ENCODE measurements around the gene CABP2.

The CABP2 gene

GRCh38 chr11:67504005-67504949, 19.0 kb downstream of the CABP2 start (continued):
- TF ChIP-seq MYNN (tag by site-specific recombination; IDR thresholded peaks at IDR 0.05; ENCODE audit: borderline replicate concordance) (no peak), ZBTB7A (tag by site-specific recombination; IDR thresholded peaks at IDR 0.05; ENCODE audit: low read depth) (no peak), ZNF23 (tag by site-specific recombination; IDR thresholded peaks at IDR 0.05; ENCODE audit: borderline replicate concordance) (no peak), ZIC2 (tag by site-specific recombination; IDR thresholded peaks at IDR 0.05) (peak; percentile 85; the same call in 1 of the 2 replicates), GLIS1 (tag by site-specific recombination; IDR thresholded peaks at IDR 0.05) (peak; percentile 57), ZNF335 (tag by site-specific recombination; conservative IDR thresholded peaks at IDR 0.05) (no peak), ZBTB10 (tag by site-specific recombination; IDR thresholded peaks at IDR 0.05) (no peak; the same call in 1 of the 2 replicates), ZNF555 (tag by site-specific recombination; conservative IDR thresholded peaks at IDR 0.05) (no peak), ZNF391 (tag by site-specific recombination; IDR thresholded peaks at IDR 0.05; ENCODE audit: borderline replicate concordance, low read depth) (no peak), ZBTB8A (tag by site-specific recombination; IDR thresholded peaks at IDR 0.05) (peak; percentile 89), ZNF2 (tag by site-specific recombination; IDR thresholded peaks at IDR 0.05) (peak; percentile 35; the same call in 1 of the 2 replicates), ZNF423 (tag by site-specific recombination; IDR thresholded peaks at IDR 0.05) (no peak), TSHZ1 (tag by site-specific recombination; IDR thresholded peaks at IDR 0.05; ENCODE audit: borderline replicate concordance) (no peak), ZNF843 (tag by site-specific recombination; IDR thresholded peaks at IDR 0.05) (no peak), ZBTB11 (tag by site-specific recombination; conservative IDR thresholded peaks at IDR 0.05; ENCODE audit: low read depth) (0 out of 2 replicates have a peak, but pooled peaks have one; percentile 25), KLF9 (tag by site-specific recombination; IDR thresholded peaks at IDR 0.05; ENCODE audit: low read depth) (peak; percentile 50; the same call in 1 of the 2 replicates), ZNF18 (tag by site-specific recombination; IDR thresholded peaks at IDR 0.05) (no peak), ZNF114 (tag by site-specific recombination; IDR thresholded peaks at IDR 0.05) (no peak), KLF10 (tag by site-specific recombination; IDR thresholded peaks at IDR 0.05) (peak; percentile 38; the same call in 1 of the 2 replicates), ZEB2 (tag by site-specific recombination; IDR thresholded peaks at IDR 0.05) (peak; percentile 61; the same call in 1 of the 2 replicates), ZNF837 (tag by site-specific recombination; IDR thresholded peaks at IDR 0.05) (no peak), ZNF830 (tag by site-specific recombination; IDR thresholded peaks at IDR 0.05; ENCODE audit: low read depth) (no peak), ZNF600 (tag by site-specific recombination; IDR thresholded peaks at IDR 0.05) (no peak; the same call in 1 of the 2 replicates), ZBTB26 (tag by site-specific recombination; optimal IDR thresholded peaks at IDR 0.05) (peak; percentile 72)

All from HEK293 (cell line).